ENCODE data around the gene LDHD.

- no peak for TF ChIP-seq POU2F2 (IDR thresholded peaks at IDR 0.05; ENCODE audit: low read depth, low read length)
- TF ChIP-seq POLR2A (IDR thresholded peaks at IDR 0.05; ENCODE audit: low read depth, low read length) = no peak
- TF ChIP-seq POLR2AphosphoS5 (IDR thresholded peaks at IDR 0.05; ENCODE audit: low read depth, low read length) = no peak
Measured at GRCh38 chr16:75147968-75148310, 31.4 kb upstream of the LDHD start.
